ENCODE data around the gene ID2. TPM values are rescaled to one million over a fixed set of nuclear protein-coding genes. Genes with fewer than 3 reads are reported as not detected.
A peak's percentile ranks its signal among the peaks of the same experiment; 100 is the strongest.

The ID2 gene
- 139 and 168 TPM in 2 replicates for total RNA-seq

GRCh38 chr2:8681786-8682692, at the start of gene ID2:
Gene ID2 (plus strand): TSS chr2:8682056. CDS start chr2:8682166, 110 bp downstream.
- Histone ChIP-seq H3K27ac (ENCODE audit: low read depth, low read length) (peak within 1 kb of the TSS; percentile 96), H3K79me2 (ENCODE audit: insufficient read depth, low read length) (peaks cover 25% of the 10 kb centered on the region), H2AFZ (ENCODE audit: low read length) (peak within 1 kb of the TSS; percentile 69), H4K20me1 (ENCODE audit: insufficient read depth, low read length) (peaks cover 18% of the 10 kb centered on the region), H3K4me2 (ENCODE audit: insufficient read depth, low read length) (peak within 1 kb of the TSS; percentile 89), H3K36me3 (ENCODE audit: insufficient read depth, low read length) (peaks cover 3% of the 10 kb centered on the region), H3K27me3 (ENCODE audit: insufficient read depth, low read length) (no peaks in the 10 kb centered on the region), H3K4me1 (ENCODE audit: insufficient read depth, low read length) (peaks cover 43% of the 10 kb centered on the region), H3K4me3 (ENCODE audit: insufficient read depth, low read length) (peak within 1 kb of the TSS; percentile 91), H3K9me3 (ENCODE audit: low read depth, low read length) (no peaks in the 10 kb centered on the region)
- DNase-seq (ENCODE audit: insufficient read length, low spot score, missing footprints): peak; percentile 100
- TF ChIP-seq CTCF (IDR thresholded peaks at IDR 0.05; ENCODE audit: extremely low read depth, low read depth, low read length): no peak

GRCh38 chr2:8632755-8633154, 49.1 kb upstream of the ID2 start:
- Histone ChIP-seq H3K79me2 (ENCODE audit: insufficient read depth, low read length) (no peaks in the 10 kb centered on the region), H3K27ac (ENCODE audit: low read depth, low read length) (no peak overlapping the region), H3K4me3 (ENCODE audit: insufficient read depth, low read length) (no peak overlapping the region), H3K36me3 (ENCODE audit: insufficient read depth, low read length) (no peaks in the 10 kb centered on the region), H2AFZ (ENCODE audit: low read length) (no peak overlapping the region), H3K9me3 (ENCODE audit: low read depth, low read length) (no peaks in the 10 kb centered on the region), H3K4me1 (ENCODE audit: insufficient read depth, low read length) (peaks cover 24% of the 10 kb centered on the region), H4K20me1 (ENCODE audit: insufficient read depth, low read length) (no peaks in the 10 kb centered on the region), H3K4me2 (ENCODE audit: insufficient read depth, low read length) (no peak overlapping the region), H3K27me3 (ENCODE audit: insufficient read depth, low read length) (no peaks in the 10 kb centered on the region)
- peak; percentile 30 for DNase-seq (ENCODE audit: insufficient read length, low spot score, missing footprints)
- TF ChIP-seq CTCF (IDR thresholded peaks at IDR 0.05; ENCODE audit: extremely low read depth, low read depth, low read length): no peak

- H3K4me3 ChIP-seq (ENCODE audit: insufficient read depth, low read length): peak overlapping the region; percentile 50
- H3K27me3 ChIP-seq (ENCODE audit: insufficient read depth, low read length): no peaks in the 10 kb centered on the region
- H3K36me3 ChIP-seq (ENCODE audit: insufficient read depth, low read length): no peaks in the 10 kb centered on the region
- no peak for TF ChIP-seq CTCF (IDR thresholded peaks at IDR 0.05; ENCODE audit: extremely low read depth, low read depth, low read length)
- H3K4me1 ChIP-seq (ENCODE audit: insufficient read depth, low read length): peaks cover 24% of the 10 kb centered on the region
- peak overlapping the region; percentile 73 for H3K27ac ChIP-seq (ENCODE audit: low read depth, low read length)
- DNase-seq (ENCODE audit: insufficient read length, low spot score, missing footprints): peak; percentile 89
- H4K20me1 ChIP-seq (ENCODE audit: insufficient read depth, low read length): no peaks in the 10 kb centered on the region
- H2AFZ ChIP-seq (ENCODE audit: low read length): peak overlapping the region; percentile 45
- no peaks in the 10 kb centered on the region for H3K9me3 ChIP-seq (ENCODE audit: low read depth, low read length)
- H3K4me2 ChIP-seq (ENCODE audit: insufficient read depth, low read length): peak overlapping the region; percentile 76
- no peaks in the 10 kb centered on the region for H3K79me2 ChIP-seq (ENCODE audit: insufficient read depth, low read length)
Measured at GRCh38 chr2:8633186-8633734, 48.6 kb upstream of the ID2 start.

- H3K4me3 ChIP-seq (ENCODE audit: insufficient read depth, low read length): peak overlapping the region; percentile 50
- no peaks in the 10 kb centered on the region for H3K27me3 ChIP-seq (ENCODE audit: insufficient read depth, low read length)
- peak overlapping the region; percentile 73 for H3K27ac ChIP-seq (ENCODE audit: low read depth, low read length)
- no peaks in the 10 kb centered on the region for H3K79me2 ChIP-seq (ENCODE audit: insufficient read depth, low read length)
- no peaks in the 10 kb centered on the region for H3K9me3 ChIP-seq (ENCODE audit: low read depth, low read length)
- H3K4me2 ChIP-seq (ENCODE audit: insufficient read depth, low read length): peak overlapping the region; percentile 76
- no peaks in the 10 kb centered on the region for H3K36me3 ChIP-seq (ENCODE audit: insufficient read depth, low read length)
- DNase-seq (ENCODE audit: insufficient read length, low spot score, missing footprints): peak; percentile 97
- no peaks in the 10 kb centered on the region for H4K20me1 ChIP-seq (ENCODE audit: insufficient read depth, low read length)
- peaks cover 24% of the 10 kb centered on the region for H3K4me1 ChIP-seq (ENCODE audit: insufficient read depth, low read length)
- TF ChIP-seq CTCF (IDR thresholded peaks at IDR 0.05; ENCODE audit: extremely low read depth, low read depth, low read length): no peak
- peak overlapping the region; percentile 45 for H2AFZ ChIP-seq (ENCODE audit: low read length)
Measured at GRCh38 chr2:8633735-8634313, 48.0 kb upstream of the ID2 start.
